HG03457 (cell line): ENCODE results near the gene RTF1.
"Not testable (repeated sequence)": the region's sequence is repeated elsewhere in the genome, so short reads cannot be mapped to it uniquely, and the experiment has no call there.

Source experiments
- ATAC-seq: cut with Tn5 transposase; IDR thresholded peaks from one replicate; pipeline ENCODE4 v1.9.1; 2021; ENCODE audit warnings: moderate number of reproducible peaks; ENCODE audit not compliant: unreplicated experiment

The RTF1 gene

DNA sequence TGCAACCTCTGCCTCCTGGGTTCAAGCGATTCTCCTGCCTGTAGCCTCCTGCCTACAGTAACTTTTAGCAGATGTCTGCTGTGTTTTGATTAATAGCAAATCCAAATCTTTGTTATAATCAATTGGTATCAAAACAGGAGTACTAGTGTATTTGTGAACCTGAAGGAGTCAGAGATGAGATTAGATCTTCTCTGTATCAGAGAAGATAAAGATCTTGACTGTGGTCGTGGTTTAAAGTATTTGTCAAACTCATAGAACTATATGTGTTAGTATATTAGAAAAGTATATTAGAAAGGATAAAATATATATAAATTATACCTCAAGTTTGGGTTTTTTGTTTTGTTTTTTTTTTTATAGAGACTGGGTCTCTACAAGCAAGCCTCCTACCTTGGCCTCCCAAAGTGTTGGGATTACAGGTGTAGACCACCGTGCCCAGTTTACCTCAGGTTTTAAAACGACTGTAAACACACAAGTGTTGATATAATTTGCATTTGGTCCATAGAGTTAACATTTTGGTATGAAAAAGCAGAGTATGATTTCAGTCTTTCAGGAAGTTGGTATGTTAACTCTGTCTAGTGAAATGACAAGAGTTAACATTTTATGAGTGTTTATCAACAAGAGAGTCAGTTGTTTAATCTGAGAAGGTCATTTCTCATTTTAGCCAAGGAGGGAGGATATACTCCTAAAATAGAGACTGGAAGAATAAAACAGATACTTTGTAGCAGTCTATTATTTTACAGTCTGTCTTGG is 18.3 kb downstream of the RTF1 start:
- ATAC-seq: no peak

DNA sequence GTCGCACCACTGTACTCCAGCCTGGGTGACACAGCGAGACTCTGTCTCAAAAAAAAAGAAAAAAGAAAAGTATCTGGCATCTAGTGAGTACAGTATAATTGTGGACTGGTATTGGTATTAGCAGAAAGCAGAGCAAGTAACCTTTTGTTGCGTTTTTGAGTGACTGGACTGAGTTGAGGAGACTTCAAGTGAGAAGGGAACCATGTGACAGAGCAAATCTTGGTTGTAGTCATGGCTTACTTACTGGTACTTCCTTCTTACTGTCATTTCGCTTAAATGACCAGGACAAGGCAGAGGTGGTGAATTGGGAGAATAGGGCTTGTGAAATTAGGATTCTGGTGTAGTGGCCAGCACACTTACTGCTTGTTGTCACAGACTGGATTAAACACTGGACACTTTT is 20.6 kb downstream of the RTF1 start:
- ATAC-seq: no peak

DNA sequence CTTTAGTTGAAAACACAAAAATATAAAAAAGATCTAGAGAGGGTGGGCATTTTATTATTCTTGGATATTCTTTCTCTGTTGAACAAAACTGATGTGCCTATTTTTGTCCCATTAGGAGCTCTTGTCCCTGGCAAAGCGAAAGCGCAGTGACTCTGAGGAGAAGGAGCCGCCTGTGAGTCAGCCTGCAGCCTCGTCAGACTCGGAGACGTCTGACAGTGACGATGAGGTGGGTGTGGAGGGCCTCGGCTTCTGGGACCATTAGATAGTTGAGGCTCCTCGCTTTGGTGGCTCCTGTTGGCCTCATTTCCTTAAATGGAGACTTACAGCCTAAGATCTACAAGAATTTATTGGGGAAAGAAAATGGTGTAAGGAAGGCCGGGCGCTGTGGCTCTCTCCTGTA is 21.3 kb downstream of the RTF1 start:
- no peak for ATAC-seq

DNA sequence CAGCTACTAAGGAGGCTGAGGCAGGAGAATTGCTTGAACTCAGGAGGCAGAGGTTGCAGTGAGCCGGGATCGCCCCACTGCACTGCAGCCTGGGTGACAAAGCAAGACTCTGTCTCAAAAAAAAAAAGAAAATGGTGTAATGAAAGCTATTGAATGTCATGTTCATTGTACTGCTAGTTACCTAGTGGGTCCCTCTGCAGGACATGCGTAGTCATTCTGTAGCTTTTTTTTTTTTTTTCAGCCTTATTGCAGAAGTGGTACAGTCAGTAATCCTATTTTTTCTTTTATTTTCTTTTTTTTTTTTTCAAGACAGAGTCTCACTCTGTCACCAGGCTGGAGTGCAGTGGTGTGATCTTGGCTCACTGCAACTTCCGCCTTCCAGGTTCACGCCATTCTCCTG is 21.9 kb downstream of the RTF1 start:
- ATAC-seq: not testable (repeated sequence)

DNA sequence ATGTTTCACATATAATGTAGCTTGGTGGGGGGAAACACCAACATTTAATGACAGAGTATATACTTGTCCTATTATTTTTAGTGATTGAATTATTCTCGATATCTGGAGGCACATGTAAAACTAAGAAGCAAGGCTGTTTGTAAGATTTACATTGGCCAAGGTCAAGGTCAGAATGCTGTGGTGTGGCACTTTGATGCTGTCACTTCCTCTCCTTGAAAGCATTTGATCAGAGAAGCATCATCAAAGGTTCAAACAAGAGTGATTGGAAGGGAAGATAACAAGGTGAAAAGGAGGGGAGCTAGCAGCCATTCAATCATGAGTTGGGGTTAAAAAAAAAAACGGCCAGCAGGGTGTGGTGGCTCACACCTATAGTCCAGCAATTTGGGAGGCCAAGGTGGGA is 26.4 kb downstream of the RTF1 start:
- ATAC-seq: no peak

DNA sequence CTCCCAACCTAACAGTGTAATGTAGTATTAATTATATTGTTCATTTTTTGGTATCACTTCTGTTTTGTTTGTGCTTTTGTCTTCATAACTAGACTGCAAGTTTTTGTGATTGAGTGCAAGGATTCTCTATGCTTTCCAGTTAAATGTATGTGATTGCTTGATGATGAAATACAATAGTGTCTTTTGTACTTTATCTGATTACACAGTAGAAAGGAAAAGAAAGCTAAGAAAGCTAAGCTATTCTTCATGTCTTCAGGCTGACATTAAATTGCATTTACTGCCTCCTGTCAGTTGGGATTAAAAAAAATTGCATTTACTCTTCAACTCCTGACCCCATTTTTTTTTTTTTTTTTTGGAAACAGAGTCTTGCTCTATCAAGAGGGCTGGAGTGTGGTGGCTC is 28.5 kb downstream of the RTF1 start:
- no peak for ATAC-seq

DNA sequence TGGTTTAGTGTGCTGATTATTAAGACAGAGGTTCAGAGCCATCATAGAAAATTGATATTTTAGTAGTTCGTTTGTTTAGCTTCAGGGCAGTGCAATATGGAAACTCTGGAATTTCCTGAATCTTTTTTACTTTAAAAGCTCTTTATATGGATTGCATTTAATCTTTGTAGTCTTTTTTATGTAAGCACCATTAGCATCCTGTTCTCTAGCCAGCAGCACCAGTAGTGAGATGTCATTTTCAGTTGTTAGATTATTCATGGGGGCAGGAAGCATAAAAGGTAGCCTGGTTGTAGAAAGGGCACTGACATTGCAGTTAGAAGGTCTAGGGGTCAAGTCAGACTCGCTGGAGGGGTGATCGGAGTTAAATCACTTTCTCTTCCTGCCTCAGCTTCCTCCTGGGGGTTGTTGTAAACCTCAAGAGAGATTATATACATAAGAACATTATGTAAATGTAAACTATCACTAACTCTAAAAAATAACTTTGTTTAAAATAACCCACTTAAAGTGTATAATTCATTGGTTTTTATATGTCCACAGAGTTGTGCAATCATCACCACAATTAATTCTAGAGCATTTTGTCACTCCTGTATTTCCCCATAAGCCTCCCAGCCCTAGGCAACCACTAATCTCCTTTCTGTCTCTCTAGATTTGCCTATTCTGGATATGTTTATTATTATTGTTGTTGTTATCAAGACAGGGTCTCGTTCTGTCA is 45.3 kb downstream of the RTF1 start:
- ATAC-seq: no peak

DNA sequence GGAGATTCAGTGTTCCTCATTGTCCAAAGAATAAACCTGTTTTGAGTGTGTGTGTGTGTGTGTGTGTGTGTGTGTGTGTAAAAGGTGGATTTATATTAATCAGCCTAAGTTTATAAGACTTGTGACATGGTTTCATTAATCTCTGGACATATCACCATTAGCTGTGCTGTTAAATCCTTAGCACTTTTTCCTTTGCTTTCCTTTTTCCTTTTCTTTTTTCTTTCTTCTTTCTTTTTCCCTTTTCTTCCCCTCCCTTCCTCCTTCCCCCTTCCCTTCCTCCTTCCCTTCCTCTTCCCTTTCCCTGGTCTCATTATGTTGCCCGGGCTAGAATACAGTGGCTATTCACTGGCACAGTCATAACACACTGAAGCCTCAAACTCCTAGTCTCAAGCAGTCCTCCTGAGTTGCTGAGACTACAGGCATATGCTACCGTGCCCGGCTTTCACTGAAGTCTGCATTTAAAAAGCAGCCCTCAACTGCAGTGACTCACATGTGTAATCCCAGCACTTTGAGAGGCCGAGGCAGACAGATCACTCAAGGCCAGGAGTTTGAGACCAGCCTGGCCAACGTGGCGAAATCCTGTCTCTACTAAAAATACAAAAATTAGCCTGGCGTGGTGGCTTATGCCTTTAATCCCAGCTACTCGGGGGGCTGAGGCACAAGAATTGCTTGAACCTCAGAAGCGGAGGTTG is 48.1 kb downstream of the RTF1 start:
- no peak for ATAC-seq

DNA sequence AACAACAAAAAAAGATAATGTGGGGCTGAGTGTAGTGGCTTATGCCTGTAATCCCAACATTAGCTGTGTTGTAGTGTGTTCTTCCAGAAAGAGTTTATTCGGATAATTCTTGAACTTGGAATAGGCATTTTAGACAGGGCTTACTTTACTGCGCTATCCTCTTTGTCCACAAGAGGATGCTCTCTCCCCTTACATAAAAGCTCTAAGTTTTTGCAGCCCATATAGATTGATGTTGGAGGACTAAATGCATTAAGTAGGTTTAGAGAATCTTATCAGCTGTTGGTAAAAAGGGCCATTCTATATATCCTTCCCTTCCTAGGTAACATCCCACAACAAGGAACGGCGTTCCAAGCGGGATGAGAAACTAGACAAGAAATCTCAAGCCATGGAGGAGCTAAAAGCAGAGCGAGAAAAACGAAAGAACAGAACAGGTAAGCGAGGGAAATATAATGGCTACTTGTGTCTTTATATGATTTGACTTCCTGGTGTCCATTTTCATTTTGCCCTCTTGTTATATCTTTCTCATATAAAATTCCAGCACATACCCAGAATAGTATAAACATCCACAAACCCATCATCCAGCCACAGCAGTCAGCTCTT is 49.0 kb downstream of the RTF1 start:
- ATAC-seq: no peak

DNA sequence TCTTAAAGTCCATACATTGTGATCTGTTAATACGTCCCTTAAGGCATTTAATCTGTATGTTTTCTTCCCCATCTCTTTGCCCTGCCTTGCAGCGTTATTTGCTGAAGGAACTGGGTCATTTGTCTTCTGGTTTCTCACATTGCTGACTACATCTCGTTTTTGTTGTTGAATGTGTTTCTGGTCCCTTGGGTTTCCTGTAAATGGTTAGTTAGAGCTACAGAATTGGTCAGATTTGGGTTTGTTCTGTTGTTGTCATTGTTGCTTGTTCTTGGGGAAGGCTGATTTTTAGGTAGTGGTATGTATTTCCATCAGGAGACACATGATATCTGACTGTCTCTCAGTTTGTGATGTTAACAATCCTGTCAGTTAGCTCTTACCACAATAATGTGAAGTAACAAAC is 49.8 kb downstream of the RTF1 start:
- ATAC-seq: no peak

DNA sequence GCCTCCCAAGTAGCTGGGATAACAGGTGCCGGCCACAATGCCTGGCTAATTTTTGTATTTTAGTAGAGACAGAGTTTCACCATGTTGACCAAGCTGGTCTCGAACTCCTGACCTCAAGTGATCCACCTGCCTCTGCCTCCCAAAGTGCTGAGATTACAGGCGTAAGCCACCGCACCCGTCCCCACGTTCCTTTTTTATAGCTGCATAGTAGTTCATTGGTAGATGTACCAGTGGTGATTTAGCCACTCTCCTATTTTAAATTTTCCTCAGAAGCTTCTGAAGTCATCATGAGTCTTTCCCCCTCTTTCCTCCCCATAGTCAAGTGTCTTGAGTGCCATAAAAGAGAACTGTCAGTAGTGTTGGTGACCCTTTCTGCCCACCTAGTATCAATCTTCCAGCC is 52.7 kb downstream of the RTF1 start:
- ATAC-seq: not testable (repeated sequence)

DNA sequence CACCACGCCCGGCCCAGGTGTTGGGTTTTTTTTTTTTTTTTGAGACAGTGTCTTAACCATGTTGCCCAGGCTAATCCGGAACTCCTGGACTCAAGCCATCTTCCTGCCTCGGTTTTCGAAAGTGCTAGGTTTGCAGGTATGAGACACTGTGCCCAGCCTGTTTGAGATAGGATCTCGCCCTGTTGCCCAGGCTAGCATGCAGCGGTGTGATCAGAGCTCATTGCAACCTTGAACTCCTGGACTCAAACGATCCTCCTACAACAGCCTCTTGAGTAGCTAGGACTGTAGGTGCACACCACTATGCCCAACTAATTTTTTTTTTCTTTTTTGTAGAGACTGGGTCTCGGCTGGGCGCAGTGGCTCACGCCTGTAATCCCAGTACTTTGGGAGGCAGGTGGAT is 56.5 kb downstream of the RTF1 start:
- no peak for ATAC-seq

DNA sequence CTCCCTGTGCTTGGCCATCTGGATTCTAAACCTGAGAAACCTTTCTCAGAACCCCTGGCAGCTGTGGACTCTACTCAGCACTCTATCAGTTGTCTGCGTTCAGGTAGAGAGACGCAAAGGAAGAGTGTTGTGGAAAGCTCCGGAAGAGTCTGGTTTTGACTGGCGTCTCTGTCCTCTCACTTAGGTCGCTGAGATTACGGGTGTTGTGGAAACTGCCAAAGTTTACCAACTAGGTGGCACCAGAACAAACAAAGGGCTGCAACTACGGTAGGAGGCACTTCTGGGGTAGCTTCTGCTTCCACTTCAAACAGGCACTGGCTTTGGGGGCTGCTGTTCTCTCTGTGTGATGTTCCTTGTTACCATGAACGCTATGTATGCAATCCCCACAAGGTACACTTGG is 57.5 kb downstream of the RTF1 start:
- ATAC-seq: no peak

DNA sequence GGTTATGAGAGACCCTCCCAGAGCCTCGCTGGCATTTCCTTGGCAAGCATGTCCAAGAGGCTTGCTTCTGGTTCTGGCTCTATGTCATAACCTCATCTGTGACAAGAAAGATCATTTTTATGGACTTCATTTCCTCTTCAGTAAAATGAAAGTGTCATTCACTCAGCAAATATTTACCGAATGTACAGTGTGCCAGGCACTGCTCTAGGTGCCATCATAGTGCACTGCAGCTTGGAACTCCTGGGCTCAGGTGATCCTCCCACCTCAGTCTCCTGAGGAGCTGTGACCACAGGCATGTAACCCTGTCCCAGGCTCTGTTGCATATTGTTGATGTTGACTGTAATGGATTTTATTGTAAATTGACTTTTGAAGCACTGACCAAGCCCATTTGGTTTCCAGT is 58.0 kb downstream of the RTF1 start:
- ATAC-seq: no peak

DNA sequence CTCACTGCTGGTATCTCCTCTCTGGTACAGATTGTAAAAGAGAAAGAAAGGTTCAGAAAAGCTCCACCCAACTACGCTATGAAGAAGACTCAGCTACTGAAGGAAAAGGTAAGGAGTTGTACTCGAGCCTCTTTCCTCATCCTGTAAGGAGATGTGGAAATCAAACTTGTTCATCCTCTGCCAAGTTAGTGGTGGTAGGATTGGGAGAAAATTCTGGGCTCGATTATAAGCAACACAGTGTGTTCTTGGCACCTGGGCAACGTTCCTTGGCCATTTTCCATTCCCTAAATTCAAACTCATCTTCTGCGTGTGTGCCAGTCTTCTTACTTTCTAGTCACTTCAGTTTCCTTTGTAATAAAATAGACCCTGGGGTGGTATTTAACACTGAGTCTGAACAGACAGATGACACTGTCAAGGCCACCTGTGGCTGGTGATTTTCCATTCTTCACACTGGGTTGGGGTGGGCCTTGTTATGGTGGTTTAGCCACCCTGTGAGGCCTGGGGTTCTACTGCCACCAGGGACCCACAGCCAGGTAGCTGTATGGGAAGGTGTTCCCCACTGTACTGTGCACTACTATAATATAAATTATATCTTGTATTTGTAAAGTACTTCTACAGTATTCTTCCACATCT is 59.6 kb downstream of the RTF1 start:
- ATAC-seq: no peak

DNA sequence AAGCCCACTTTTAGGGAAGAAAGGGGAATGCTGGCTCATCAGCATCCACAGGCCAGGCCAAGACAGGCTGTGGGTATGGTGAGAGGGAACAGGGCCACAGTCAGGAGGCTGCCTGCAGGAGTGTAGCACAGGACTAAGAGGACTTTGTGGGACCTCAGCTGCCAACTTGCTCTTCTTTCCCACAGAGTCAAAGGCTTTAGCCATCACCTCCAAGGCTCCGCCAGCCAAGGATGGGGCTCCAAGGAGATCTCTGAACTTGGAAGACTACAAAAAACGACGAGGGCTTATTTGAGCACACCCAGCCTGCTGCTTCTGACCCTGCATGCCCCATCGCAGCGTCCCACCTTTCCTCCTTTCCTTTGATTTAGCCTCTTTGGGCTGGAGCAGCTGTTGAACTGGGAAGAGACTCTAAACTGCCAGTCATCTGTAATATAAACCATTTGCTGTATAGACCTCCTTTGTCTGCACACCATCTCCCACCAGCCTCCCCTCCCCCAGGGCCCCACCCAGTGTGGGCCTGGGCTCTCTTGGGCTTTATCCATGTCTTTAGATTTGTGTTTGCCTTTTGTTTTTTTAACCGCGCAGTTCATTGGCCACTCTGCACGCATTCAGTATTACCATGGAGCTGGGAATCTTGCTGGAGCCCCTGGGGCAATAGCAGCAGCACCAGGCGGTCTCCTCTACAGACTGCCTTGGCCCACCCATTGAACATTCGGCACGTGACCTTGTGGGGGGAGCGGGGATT is 63.7 kb downstream of the RTF1 start:
- no peak for ATAC-seq

DNA sequence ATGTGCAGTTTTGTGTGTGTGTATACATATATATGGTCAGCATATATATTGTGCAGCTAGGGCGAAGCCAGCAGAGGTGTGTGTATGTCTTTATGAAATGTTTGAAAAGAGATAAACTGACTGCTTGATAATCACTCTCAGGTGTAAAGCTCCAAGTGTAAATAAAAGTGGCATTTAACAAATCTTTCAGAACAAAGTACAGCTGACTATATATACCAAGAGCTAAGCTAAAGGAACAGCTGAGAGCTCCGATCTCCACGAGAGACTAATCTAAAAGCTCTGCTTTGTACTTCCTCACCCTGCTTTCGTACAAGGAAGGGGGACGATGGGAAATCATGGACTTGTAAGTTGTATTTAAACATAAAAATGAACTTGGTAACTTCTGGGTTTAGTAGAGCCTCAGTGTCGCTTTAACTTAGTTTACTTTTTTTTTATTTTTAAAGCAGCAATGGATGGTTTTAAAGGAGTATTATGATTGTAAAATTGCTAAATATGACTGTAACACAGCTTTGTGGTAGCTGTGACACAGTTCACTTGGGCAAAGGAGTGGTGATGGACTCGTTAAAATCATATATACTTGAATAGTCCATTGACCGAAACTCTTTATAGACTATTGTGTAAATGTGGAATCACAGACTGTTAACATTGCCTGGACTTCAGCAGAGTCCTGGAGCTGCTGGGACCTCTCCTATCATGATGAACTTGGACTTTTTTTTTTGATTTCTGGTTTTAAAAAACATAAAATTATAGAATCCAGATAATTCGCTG is 65.4 kb downstream of the RTF1 start:
- ATAC-seq: no peak

DNA sequence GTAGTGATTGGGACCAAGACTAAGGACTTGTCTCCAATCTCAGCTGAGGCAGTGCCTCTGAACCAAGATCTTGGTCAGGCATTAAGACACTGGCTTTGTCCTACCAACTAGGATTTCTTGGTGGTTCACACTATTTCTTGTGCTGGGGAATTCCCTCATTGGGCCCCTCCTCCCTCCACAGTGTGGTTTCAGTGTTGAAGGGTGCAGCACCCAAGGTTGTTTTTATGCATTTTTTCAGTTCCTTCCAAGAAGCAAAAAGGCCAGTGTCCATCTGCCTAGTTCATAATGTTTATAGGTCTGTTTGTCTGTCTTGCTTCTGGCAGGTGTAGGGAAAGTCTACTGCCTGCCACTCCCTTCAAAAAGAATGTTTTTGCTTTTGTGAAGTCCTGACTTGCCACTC is 66.2 kb downstream of the RTF1 start:
- ATAC-seq: no peak

DNA sequence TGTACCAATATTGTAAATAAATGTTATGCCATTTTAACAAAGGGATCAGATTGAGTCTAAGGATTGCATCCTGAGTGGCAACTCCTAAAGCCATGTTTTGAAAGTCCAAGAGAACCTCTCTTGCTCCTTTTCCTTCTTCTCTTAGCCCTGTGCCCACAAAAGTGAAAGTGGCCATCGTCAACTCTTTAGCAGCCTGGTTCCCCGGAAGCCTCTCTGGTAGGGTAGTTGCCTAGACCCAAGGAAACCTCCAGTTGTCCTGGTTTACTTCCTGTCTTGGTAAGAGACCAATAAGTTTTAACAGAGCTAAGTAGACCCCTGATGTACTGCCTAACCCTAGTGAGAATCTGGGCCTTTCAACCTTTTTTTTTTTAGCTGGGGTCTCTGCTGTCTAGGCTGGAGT is 66.6 kb downstream of the RTF1 start:
- ATAC-seq: no peak
